GM15510 (cell line): ENCODE data around the gene TENM4.

Experiments
- POLR2A ChIP-seq: IDR thresholded peaks from 3 replicates; pipeline ENCODE4 v1.6.1; 2011; ENCODE audit warnings: borderline replicate concordance; ENCODE audit not compliant: insufficient read length; ENCODE audit errors: extremely low read depth

Gene TENM4

GRCh38 chr11:79199729-79200354 is 241.0 kb downstream of the TENM4 start:
- no peak for TF ChIP-seq POLR2A

GRCh38 chr11:79198898-79199250 is 242.0 kb downstream of the TENM4 start:
- no peak for TF ChIP-seq POLR2A

GRCh38 chr11:79198203-79198897 is 242.5 kb downstream of the TENM4 start:
- TF ChIP-seq POLR2A: no peak

DNA sequence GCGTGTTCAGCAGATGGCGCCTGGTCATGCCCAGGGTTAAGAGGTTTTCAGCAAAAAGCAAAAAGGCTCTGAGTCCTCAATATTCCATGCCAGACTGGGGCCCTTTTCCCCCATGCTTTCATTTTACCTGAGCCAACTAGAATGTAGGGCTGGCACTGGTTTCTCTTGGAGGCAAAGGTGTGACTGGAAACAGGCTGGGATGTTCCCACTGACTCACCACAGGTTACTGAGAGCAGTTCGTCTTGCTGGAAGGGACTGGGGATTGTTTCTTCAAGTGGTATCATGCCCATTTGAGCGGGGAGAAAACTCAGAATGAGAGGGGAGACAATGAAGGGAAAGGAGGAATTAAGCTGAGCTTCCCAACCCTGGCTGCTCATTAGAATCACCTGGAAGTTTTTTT is 243.9 kb downstream of the TENM4 start:
- TF ChIP-seq POLR2A: no peak

- TF ChIP-seq POLR2A: no peak
Observed at GRCh38 chr11:79195209-79195608, 245.6 kb downstream of the TENM4 start.

GRCh38 chr11:79193663-79194310 is 247.0 kb downstream of the TENM4 start:
- no peak for TF ChIP-seq POLR2A

DNA sequence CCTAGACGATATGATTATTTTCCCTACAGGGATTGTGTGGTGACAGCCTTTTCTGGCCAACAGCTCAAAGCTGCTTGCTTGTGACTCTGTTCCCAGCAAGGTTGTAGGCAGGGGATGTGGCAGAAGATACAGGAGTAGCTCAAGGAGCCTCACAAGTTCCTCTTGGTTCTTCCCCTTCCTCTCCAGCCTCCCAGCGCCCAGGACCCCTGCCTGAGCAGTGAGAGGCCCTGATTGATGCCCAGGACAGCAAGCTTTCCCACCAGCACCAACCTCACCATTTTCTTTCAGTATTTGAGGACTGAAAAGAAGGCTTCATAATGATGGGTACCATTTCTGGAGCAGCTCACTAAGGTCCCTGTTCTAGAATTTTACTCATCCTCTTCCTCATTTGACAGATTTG is 248.0 kb downstream of the TENM4 start:
- no peak for TF ChIP-seq POLR2A

DNA sequence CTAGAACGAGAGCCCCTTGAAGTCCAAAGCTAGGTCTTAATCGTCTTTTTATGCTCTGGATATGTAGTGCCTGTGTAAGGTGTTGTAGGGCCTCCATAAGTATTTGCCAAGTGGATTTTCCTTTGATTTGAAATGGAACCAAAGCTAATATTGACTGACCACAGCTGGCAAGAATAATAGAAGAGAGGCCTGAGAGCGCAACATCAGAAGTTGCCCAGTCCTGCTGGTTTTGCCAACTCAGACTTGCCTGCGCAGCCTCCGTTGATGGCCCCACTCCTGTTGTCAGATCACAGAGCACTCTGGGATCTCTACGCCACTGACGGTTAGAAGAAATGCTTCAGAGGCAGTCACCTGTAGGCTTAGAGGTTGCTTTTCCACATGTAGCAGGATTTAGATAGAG is 251.2 kb downstream of the TENM4 start:
- TF ChIP-seq POLR2A: no peak

DNA sequence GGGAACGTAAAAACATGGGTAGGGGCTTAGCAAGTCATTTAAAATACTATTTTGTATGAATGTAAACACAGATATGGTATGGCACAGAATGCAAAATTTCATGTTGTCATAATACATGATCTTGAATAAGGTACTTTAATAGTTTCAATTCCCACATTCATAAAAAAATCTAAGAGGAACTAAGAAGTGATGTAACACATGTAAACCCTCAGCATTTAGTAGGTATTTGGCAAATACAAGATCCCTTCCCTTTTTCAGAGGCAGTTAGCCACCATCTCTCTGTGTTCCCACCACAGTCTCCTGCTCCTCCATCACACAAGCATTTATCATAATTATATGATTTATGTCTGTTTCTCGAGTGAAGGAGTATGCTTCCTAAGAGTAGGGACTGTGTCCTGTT is 251.8 kb downstream of the TENM4 start:
- no peak for TF ChIP-seq POLR2A

DNA sequence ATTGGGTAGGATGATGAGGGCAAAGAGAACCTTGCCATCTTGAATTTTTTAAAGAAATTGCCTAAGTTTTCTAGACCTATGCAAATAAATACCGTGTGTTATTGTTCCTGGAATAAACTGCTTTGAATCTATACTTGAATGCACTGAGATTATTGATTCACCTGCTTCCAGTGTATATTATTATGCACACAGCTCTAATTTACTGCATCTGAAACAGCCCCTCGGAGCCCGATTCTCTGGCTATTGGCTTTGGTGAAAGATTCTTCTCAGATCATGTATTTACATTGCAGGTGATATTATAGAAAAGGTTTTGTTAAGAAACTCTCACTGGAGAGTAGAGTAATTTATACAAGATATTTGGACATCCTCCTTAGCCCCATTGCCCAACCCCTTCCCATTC is 254.2 kb downstream of the TENM4 start:
- TF ChIP-seq POLR2A: no peak

GRCh38 chr11:79185351-79185750 is 255.5 kb downstream of the TENM4 start:
- TF ChIP-seq POLR2A: no peak

DNA sequence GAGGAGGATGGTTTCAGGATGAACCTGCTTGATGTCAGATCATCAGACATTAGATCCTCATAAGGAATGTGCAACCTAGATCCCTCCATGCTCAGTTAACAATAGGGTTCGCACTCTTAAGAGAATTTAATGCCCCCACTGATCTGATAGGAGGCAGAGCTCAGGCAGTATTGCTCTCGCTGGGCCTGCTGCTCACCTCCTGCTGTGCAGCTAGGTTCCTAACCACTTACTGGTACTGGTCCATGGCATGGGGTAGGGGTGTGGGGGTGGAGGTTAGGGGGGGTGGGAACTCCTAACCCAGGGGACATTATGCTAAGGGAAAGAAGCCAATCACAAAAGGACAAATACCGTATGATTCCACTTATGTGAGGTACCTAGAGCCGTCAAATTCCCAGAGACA is 256.5 kb downstream of the TENM4 start:
- TF ChIP-seq POLR2A: no peak

- TF ChIP-seq POLR2A: no peak
Observed at GRCh38 chr11:79182794-79183193, 258.0 kb downstream of the TENM4 start.

- TF ChIP-seq POLR2A: no peak
Observed at GRCh38 chr11:79179087-79179486, 261.7 kb downstream of the TENM4 start.

GRCh38 chr11:79174045-79175008 is 266.5 kb downstream of the TENM4 start:
- TF ChIP-seq POLR2A: no peak
